T-cell (primary cell): ENCODE results near the gene SNRNP200. TPM values are rescaled to one million over a fixed set of nuclear protein-coding genes. Genes with fewer than 3 reads are reported as not detected.

Experiments used
- ATAC-seq, 4 experiments: fragments of 200-7000 bp in 3 of 4; fragments of 150-1000 bp in 1 of 4; cut with Tn5 transposase; replicated peaks in 1 of 4; 1 replicate in 3 of 4; 2 replicates in 1 of 4; pipeline ENCODE4 v1.10.0; 2021; ENCODE audit warnings: moderate library complexity in 3 of 4, mild to moderate bottlenecking in 2 of 4, moderate number of reproducible peaks in 1 of 4
- CTCF ChIA-PET, 2 donors: fragments of 300-600 bp; sonication (Branson Sonifier 250); formaldehyde crosslinking; loops; one replicate each; lab custom pipeline; 2022; ENCODE audit warnings: antibody characterized with exemption in 2 of 2; lab: Charles Lee
- POLR2A ChIA-PET, 2 donors: fragments of 300-600 bp; sonication (Branson Sonifier 250); formaldehyde crosslinking; loops; one replicate each; lab custom pipeline; 2022; ENCODE audit warnings: antibody characterized with exemption in 2 of 2; lab: Charles Lee
- DNase-seq, 35 experiments: peaks; one replicate each; pipeline versions ENCODE4 v3.0.0 to v3.0.0-alpha.2; 2013 to 2023
- H3K27ac ChIP-seq: one replicate; pipeline ENCODE4 v1.5.1; 2013; ENCODE audit warnings: low read length
- H3K27me3 ChIP-seq, 2 experiments: replicated peaks in 1 of 2; 1 replicate in 1 of 2; 2 replicates in 1 of 2; pipeline versions ENCODE4 v1.6.1 to v1.7.0; 2013; ENCODE audit warnings: low read length in 1 of 2, mixed read lengths in 1 of 2; ENCODE audit not compliant: control insufficient read depth in 2 of 2, insufficient read depth in 2 of 2; ENCODE audit errors: extremely low read depth in 1 of 2
- H3K36me3 ChIP-seq, 2 donors: 1 replicate in 1 of 2; 2 replicates in 1 of 2; pipeline versions ENCODE4 v1.6.1 to v1.7.0; 2013; ENCODE audit warnings: low read length in 1 of 2; ENCODE audit not compliant: control insufficient read depth in 2 of 2, insufficient read depth in 1 of 2; ENCODE audit errors: extremely low read depth in 1 of 2
- H3K4me1 ChIP-seq, 2 experiments: 1 replicate in 1 of 2; 2 replicates in 1 of 2; pipeline versions ENCODE4 v1.6.1 to v1.7.0; 2013; ENCODE audit warnings: low read length in 2 of 2, mixed read lengths in 1 of 2; ENCODE audit not compliant: insufficient read depth in 2 of 2, control insufficient read depth in 1 of 2; ENCODE audit errors: extremely low read depth in 1 of 2
- H3K4me3 ChIP-seq, 2 donors: 1 replicate in 1 of 2; 2 replicates in 1 of 2; pipeline versions ENCODE4 v1.5.1 to v1.7.0; 2013; ENCODE audit warnings: mild to moderate bottlenecking in 2 of 2, low read length in 1 of 2, moderate library complexity in 1 of 2; ENCODE audit not compliant: control insufficient read depth in 1 of 2; ENCODE audit errors: extremely low read depth in 1 of 2
- H3K9me3 ChIP-seq: 2 replicates; pipeline ENCODE4 v1.7.0; 2013
- H3K27ac Mint-ChIP-seq, 2 donors: one replicate each; pipeline ENCODE4 v1.8.0; 2020 to 2021; ENCODE audit warnings: mild to moderate bottlenecking in 2 of 2, mixed read lengths in 2 of 2
- H3K27me3 Mint-ChIP-seq, 2 donors: one replicate each; pipeline ENCODE4 v1.8.0; 2021 to 2022; ENCODE audit warnings: mixed read lengths in 2 of 2
- H3K36me3 Mint-ChIP-seq: one replicate; pipeline ENCODE4 v1.8.0; 2021; ENCODE audit warnings: mixed read lengths
- H3K4me1 Mint-ChIP-seq, 3 donors: one replicate each; pipeline ENCODE4 v1.8.0; 2020 to 2022; ENCODE audit warnings: mixed read lengths in 3 of 3, mild to moderate bottlenecking in 1 of 3
- H3K4me3 Mint-ChIP-seq, 3 donors: one replicate each; pipeline ENCODE4 v1.8.0; 2020 to 2022; ENCODE audit warnings: mild to moderate bottlenecking in 3 of 3, mixed read lengths in 3 of 3, moderate library complexity in 3 of 3
- H3K9me3 Mint-ChIP-seq, 3 donors: one replicate each; pipeline ENCODE4 v1.8.0; 2020 to 2022; ENCODE audit warnings: mixed read lengths in 3 of 3
- WGBS: methylation state at CpG from one replicate; pipeline ENCODE4 v1.1.5; 2013; ENCODE audit warnings: missing lambda C conversion rate; ENCODE audit not compliant: insufficient coverage; 5-methylcytosine and 5-hydroxymethylcytosine counted together
- total RNA-seq, 35 experiments: library from RNA in 6 of 35; stranded (reverse) in 6 of 35; fragments of 120-200 nt in 1 of 35; gene quantifications; one replicate each; pipeline versions ENCODE4 v1.2.1 to v1.2.4 and lab custom pipeline; 2013 to 2026

The SNRNP200 gene
- total RNA-seq, 5 donors from 2014 or later (not counting 1 experiment from before 2014, with no cell fraction given) = 200 to 254 (median 203) TPM

GRCh38 chr2:96271995-96272394 is 33.4 kb downstream of the SNRNP200 start:
- Mint-ChIP-seq H3K9me3 (no peaks in the 10 kb centered on the region), H3K4me3 (no peak overlapping the region), H3K4me1 (peaks cover 9 to 17% (median 13%) of the 10 kb centered on the region in 3 donors), H3K36me3 (peaks cover 47% of the 10 kb centered on the region), H3K27ac (no peak overlapping the region), H3K27me3 (no peaks in the 10 kb centered on the region)
- Histone ChIP-seq H3K9me3 (no peaks in the 10 kb centered on the region), H3K27ac (no peak overlapping the region), H3K36me3 (peaks cover 11 to 76% of the 10 kb centered on the region in 2 donors), H3K4me3 (no peak overlapping the region), H3K27me3 (no peaks in the 10 kb centered on the region), H3K4me1 (peaks cover 2 to 19% of the 10 kb centered on the region in 2 experiments)
- ChIA-PET CTCF (no interaction called here), POLR2A (no interaction called here)
- DNase-seq (no peak), ATAC-seq (no peak)
- 96% methylated on average over 2 of the region's 3 CpGs for WGBS

DNA sequence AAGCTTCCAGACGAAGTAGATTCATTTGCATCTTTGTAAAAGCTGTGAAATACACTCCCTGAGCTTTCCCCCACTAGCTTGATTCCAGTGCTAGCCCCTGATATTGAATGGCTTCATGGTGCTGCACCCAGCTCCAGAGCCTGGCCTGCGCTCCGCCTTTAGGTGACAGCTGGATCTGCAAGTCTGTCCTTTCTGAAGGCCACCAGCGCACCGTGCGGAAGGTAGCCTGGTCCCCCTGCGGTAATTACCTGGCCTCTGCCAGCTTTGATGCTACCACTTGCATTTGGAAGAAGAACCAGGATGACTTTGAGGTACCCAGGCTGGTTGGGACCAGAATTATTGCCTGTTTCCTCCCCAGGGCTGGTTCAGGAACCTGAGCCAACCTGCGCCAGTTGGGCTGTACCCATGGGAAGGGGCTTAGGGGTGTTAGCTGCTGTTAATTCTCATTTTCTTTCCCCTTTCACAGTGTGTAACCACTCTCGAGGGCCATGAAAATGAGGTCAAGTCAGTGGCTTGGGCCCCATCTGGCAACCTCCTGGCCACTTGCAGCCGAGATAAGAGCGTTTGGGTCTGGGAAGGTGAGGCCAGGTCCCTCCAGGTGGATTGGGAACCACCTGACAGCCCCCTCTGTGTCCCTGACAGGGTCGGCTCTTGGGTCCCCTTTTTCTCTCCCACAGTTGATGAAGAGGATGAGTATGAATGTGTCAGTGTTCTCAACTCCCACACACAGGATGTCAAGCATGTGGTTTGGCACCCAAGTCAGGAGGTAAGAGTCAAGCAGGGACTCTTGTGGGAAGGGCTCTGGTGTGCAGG is 38.0 kb downstream of the SNRNP200 start:
- ChIA-PET CTCF (interaction anchor here (0.6 to 1.5 kb wide), 11 partner anchors 11 to 1817 kb away, joined by 3 to 7 read pairs (median 3); partner anchors contain the start of genes ANKRD39 (in 1 of the 2) and ASTL (in 1 of the 2)), POLR2A (interaction anchor here (0.6 to 0.9 kb wide), 8 partner anchors 10 to 140 kb away, joined by 3 to 14 read pairs (median 5); no protein-coding TSS in a partner anchor)
- ATAC-seq (no peak), DNase-seq (peak in 31 of 35 experiments; percentile 8 to 62 (median 38))
- H3K27me3 Mint-ChIP-seq = no peaks in the 10 kb centered on the region
- Histone ChIP-seq H3K4me1 (peaks cover 14 to 47% of the 10 kb centered on the region in 2 experiments), H3K4me3 (peak overlapping the region; percentile 73 to 86), H3K27me3 (no peaks in the 10 kb centered on the region), H3K9me3 (no peaks in the 10 kb centered on the region), H3K27ac (peak overlapping the region; percentile 45), H3K36me3 (peaks cover 11 to 45% of the 10 kb centered on the region in 2 donors)
- 68% methylated on average over 7 of the region's 12 CpGs for WGBS
- H3K36me3 Mint-ChIP-seq = peaks cover 19% of the 10 kb centered on the region
- H3K4me3 Mint-ChIP-seq = peak overlapping the region; percentile 93 to 98 (median 97)
- H3K4me1 Mint-ChIP-seq = peaks cover 37 to 44% (median 43%) of the 10 kb centered on the region in 3 donors
- no peaks in the 10 kb centered on the region for H3K9me3 Mint-ChIP-seq
- peak overlapping the region; percentile 65 to 85 for H3K27ac Mint-ChIP-seq

DNA sequence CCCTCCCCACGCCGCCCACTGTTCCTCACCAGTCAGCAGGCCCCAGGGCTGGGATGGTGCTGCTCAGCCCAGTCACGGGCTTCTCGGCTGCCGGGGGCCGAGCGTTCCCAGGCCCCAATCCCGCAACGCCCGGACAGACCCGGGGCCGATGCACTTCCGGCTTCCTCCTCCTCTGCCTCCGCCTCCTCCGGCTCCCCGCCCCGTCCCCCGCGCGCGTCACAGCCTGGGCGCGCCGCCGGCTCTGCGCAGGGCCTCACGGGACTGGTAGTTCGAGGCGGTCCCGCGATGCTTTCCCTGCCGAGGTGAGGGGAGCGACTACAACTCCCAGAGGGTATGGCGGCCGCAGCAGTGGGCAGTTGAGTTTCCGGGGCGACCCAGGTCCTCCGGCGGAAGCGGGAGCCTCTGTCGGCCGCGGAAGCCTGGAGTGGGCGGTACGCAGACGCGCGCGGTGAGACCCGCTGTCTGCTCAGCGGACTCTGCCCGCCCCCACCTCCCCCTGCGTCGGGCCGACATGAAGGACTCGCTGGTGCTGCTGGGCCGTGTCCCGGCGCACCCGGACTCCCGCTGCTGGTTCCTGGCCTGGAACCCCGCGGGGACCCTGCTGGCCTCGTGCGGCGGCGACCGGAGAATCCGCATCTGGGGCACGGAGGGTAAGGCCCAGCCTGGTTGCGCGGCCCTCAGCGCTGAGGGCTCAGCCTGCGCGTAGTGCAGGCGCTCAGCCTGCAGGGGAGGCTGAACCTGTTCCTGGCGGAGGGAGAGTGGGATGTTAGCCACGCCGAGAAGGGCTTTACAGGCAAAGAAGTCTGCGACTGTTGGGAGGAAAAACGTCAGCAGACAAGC is 39.3 kb downstream of the SNRNP200 start, which contains the start of the genes CIAO1 and TMEM127:
CIAO1 (plus strand) TSS at position 386 of the 840 bp plus-strand sequence; CDS start at position 512, 126 bp downstream.
TMEM127 (minus strand) TSS at position 158 of the 840 bp plus-strand sequence. CDS start 616 bp downstream, outside the sequence.
- H3K4me3 Mint-ChIP-seq = peak within 1 kb of the TSS; percentile 93 to 98 (median 97)
- no peaks in the 10 kb centered on the region for H3K27me3 Mint-ChIP-seq
- peak within 1 kb of the TSS; percentile 73 to 86 for H3K4me3 ChIP-seq
- under 1% methylated on average over 75 of the region's 81 CpGs for WGBS
- H3K4me1 ChIP-seq = peaks cover 14 to 54% of the 10 kb centered on the region in 2 experiments
- DNase-seq (peak; percentile 94 to 98 (median 96)), ATAC-seq (peak; percentile 95 to 98 (median 96))
- CTCF ChIA-PET = interaction anchor here (0.6 to 1.5 kb wide), 4 partner anchors 56 to 592 kb away, joined by 3 to 5 read pairs (median 3); partner anchors contain the start of gene ANKRD39 (in 1 of the 2)
- peaks cover 8 to 45% of the 10 kb centered on the region in 2 donors for H3K36me3 ChIP-seq
- H3K9me3 ChIP-seq = no peaks in the 10 kb centered on the region
- H3K27ac Mint-ChIP-seq = peak within 1 kb of the TSS; percentile 93 to 96
- H3K9me3 Mint-ChIP-seq = no peaks in the 10 kb centered on the region
- peaks cover 48 to 55% (median 49%) of the 10 kb centered on the region in 3 donors for H3K4me1 Mint-ChIP-seq
- peak within 1 kb of the TSS; percentile 57 for H3K27ac ChIP-seq
- H3K36me3 Mint-ChIP-seq = peaks cover 14% of the 10 kb centered on the region
- POLR2A ChIA-PET = interaction anchor here (0.6 to 0.9 kb wide), 3 partner anchors 9 to 90 kb away, joined by 5 to 7 read pairs (median 5); no protein-coding TSS in a partner anchor
- no peaks in the 10 kb centered on the region for H3K27me3 ChIP-seq

DNA sequence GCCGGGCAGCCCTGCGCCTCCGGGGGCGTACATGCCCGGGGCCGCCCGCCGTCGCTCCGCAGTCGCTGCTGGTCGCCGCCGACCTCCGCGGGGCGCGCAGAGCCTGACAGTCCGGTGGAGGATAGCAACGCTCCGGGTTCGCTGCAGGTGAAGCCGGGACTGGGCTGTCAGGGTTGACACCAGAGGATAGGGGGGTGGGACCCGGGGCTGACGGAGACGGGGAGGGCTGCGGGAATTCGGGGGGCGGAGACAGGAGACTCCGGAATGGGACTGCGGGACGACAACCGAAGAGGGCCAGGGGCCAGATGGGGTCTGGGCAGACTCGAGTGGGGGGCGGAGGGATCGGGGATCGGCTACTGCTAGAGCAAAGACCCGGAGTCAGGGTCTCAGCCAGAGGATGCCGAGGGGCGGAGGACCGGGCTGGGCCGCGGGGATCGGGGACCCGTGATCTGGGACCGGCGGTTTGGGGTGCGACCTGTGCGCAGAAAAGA is 40.0 kb downstream of the SNRNP200 start:
- Histone ChIP-seq H3K9me3 (no peaks in the 10 kb centered on the region), H3K4me3 (peak overlapping the region; percentile 73 to 86), H3K27me3 (no peaks in the 10 kb centered on the region), H3K27ac (peak overlapping the region; percentile 57), H3K36me3 (peaks cover 8 to 46% of the 10 kb centered on the region in 2 donors), H3K4me1 (peaks cover 16 to 61% of the 10 kb centered on the region in 2 experiments)
- Mint-ChIP-seq H3K4me1 (peaks cover 55 to 62% (median 56%) of the 10 kb centered on the region in 3 donors), H3K36me3 (peaks cover 19% of the 10 kb centered on the region), H3K27me3 (no peaks in the 10 kb centered on the region), H3K9me3 (no peaks in the 10 kb centered on the region), H3K4me3 (peak overlapping the region; percentile 93 to 98 (median 97)), H3K27ac (peak overlapping the region in 1 of 2 donors; percentile 93)
- ATAC-seq (peak; percentile 19 to 27 (median 24)), DNase-seq (peak in 18 of 35 experiments; percentile 3 to 47 (median 24))
- POLR2A ChIA-PET = interaction anchor here in 1 of 2 donors (0.7 kb wide), 1 partner anchor 57 kb away, joined by 3 read pairs; no protein-coding TSS in a partner anchor
- CTCF ChIA-PET = interaction anchor here in 1 of 2 donors (0.8 to 1.0 kb wide), 2 partner anchors 24 to 273 kb away, joined by 3 read pairs; no protein-coding TSS in a partner anchor
- 0% methylated on average over 40 of the region's 49 CpGs for WGBS

GRCh38 chr2:96264656-96265348 is 40.5 kb downstream of the SNRNP200 start:
- CTCF ChIA-PET = interaction anchor here in 1 of 2 donors (0.5 to 0.8 kb wide), 3 partner anchors 8 to 272 kb away, joined by 3 read pairs; no protein-coding TSS in a partner anchor
- peak in 21 of 35 experiments; percentile 6 to 48 (median 20) for DNase-seq
- ATAC-seq = peak in 1 of 4 experiments; percentile 0
- no peaks in the 10 kb centered on the region for H3K27me3 Mint-ChIP-seq
- H3K9me3 Mint-ChIP-seq = no peaks in the 10 kb centered on the region
- H3K36me3 ChIP-seq = peaks cover 8 to 48% of the 10 kb centered on the region in 2 donors
- POLR2A ChIA-PET = interaction anchor here in 1 of 2 donors (0.7 kb wide), 1 partner anchor 57 kb away, joined by 3 read pairs; no protein-coding TSS in a partner anchor
- peaks cover 17% of the 10 kb centered on the region for H3K36me3 Mint-ChIP-seq
- H3K27ac ChIP-seq = no peak overlapping the region
- WGBS = 15% methylated on average over 29 of the region's 33 CpGs
- H3K4me1 Mint-ChIP-seq = peaks cover 57 to 68% (median 62%) of the 10 kb centered on the region in 3 donors
- no peaks in the 10 kb centered on the region for H3K9me3 ChIP-seq
- H3K4me1 ChIP-seq = peaks cover 16 to 67% of the 10 kb centered on the region in 2 experiments
- no peaks in the 10 kb centered on the region for H3K27me3 ChIP-seq
- peak overlapping the region; percentile 73 to 86 for H3K4me3 ChIP-seq
- H3K27ac Mint-ChIP-seq = peak overlapping the region; percentile 73 to 81
- peak overlapping the region; percentile 79 to 98 (median 84) for H3K4me3 Mint-ChIP-seq
